Measurements from ENCODE around the gene ABTB2.

The ABTB2 gene

DNA sequence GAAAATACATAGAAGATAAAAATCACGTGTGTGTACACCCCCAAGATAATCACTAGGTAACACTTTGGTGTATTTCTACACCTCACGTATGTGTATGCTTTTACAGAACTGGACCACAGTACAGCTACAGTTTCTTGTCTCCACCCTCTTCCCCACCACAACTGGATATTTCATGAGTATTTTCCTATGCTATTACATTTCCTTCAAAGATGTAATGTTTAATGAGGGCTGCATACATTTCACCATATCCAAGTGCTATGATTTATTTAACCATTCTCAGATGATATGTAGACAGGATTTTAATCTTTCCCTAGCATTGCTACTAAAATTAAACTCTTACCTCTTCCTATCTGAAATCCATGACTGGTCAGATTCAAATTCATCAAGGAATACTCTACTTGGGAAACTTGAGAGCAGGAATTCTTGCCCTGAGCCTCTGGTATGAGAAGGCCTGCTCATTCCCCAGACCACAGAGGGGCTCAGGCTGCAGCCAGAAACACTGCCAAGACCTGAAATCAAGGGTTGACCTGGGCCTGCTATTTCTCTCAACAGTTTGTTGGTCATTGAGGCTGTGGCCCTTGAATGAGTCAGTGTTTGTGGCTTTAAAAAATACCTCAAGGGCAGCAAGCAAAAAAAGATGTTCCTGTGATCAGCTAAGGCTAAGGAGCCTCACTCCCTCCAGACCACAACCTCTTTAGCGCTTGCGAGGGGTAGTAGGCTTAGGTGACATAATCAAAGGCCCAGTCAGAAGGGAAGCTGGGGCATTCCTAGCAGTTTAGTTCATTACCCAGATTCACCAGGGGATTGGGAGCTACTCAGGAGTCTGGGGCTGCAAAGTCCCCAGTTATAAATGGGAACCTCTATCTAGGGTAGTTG, 55.5 kb downstream of the ABTB2 start:
- H3K27ac ChIP-seq (ENCODE audit: low read depth, low read length), result no peak overlapping the region
- H3K9me3 ChIP-seq (ENCODE audit: control insufficient read depth, insufficient read depth, low read length), result no peaks in the 10 kb centered on the region
- no peaks in the 10 kb centered on the region for H3K36me3 ChIP-seq (ENCODE audit: control insufficient read depth, insufficient read depth, low read length)
- H3K9ac ChIP-seq (ENCODE audit: low read depth, low read length), result no peak overlapping the region
- no peak overlapping the region for H3K4me3 ChIP-seq (ENCODE audit: low read depth, low read length)
- no peaks in the 10 kb centered on the region for H3K27me3 ChIP-seq (ENCODE audit: control insufficient read depth, insufficient read depth, low read length)
- peaks cover 23% of the 10 kb centered on the region for H3K4me1 ChIP-seq (ENCODE audit: control insufficient read depth, insufficient read depth, low read length)

DNA sequence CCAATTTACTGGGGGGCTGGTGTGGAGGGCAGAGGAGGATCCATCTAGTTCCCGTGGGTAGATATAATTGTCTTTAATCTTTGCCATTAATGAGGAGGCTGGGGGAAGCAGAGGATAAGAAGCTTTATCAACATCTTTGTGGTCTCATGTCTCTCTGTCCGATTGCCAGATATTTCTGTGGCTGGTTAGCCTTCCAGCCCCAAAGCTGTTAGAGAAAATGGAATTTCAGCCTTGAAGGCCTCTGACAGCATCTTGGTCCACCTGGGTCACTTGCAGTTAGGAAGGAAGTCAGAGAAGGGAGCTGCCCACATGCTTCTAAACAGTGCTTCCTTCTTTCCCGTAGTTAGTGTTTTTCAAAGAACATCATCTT, 56.9 kb downstream of the ABTB2 start:
- H3K36me3 ChIP-seq (ENCODE audit: control insufficient read depth, insufficient read depth, low read length), result no peaks in the 10 kb centered on the region
- no peak overlapping the region for H3K9ac ChIP-seq (ENCODE audit: low read depth, low read length)
- H3K9me3 ChIP-seq (ENCODE audit: control insufficient read depth, insufficient read depth, low read length), result no peaks in the 10 kb centered on the region
- H3K4me1 ChIP-seq (ENCODE audit: control insufficient read depth, insufficient read depth, low read length), result peaks cover 19% of the 10 kb centered on the region
- H3K4me3 ChIP-seq (ENCODE audit: low read depth, low read length), result no peak overlapping the region
- no peak overlapping the region for H3K27ac ChIP-seq (ENCODE audit: low read depth, low read length)
- no peaks in the 10 kb centered on the region for H3K27me3 ChIP-seq (ENCODE audit: control insufficient read depth, insufficient read depth, low read length)

DNA sequence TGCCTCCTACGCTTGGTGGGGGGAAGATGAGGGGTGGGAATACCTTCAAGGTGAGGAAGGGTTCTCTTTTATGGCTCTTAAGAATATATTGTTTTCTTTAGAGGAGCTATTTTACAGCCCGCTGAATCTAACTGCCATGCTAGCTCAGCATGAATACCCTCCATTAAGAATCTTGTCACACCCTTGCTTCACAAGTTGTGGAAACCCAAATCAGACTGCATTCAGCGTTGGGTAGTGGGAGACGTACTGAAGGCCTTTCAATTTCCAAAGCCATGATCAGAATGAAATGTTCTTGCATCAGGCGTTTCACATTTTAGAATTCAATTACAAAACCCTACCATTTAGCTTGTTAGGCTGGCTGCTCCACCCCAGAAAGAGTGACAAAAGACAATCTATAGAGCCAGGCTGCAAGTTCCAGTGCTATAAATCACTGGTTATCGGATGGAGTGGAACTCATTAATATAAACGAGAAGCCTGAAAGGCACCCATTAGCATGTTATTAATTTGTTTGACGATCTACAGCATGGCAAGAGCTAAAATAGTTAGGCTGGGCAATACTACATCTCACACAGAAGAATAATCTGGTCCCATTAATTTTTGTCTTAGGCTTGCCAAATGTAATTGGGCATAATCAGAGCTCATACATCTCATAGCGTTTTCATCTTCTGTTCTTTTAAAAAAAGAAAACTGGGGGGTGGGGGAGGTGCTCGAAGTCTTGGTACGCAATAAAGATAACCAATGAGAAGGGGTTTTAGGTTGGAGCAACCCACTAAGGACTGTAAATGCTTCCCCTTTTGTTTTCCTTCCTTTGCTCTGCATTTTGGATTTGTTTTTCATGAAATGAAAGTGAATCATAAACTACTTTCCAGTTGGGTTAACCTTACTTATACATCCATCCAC, 57.5 kb downstream of the ABTB2 start:
- Histone ChIP-seq H3K4me3 (ENCODE audit: low read depth, low read length) (no peak overlapping the region), H3K36me3 (ENCODE audit: control insufficient read depth, insufficient read depth, low read length) (no peaks in the 10 kb centered on the region), H3K9me3 (ENCODE audit: control insufficient read depth, insufficient read depth, low read length) (no peaks in the 10 kb centered on the region), H3K4me1 (ENCODE audit: control insufficient read depth, insufficient read depth, low read length) (peaks cover 19% of the 10 kb centered on the region), H3K27ac (ENCODE audit: low read depth, low read length) (no peak overlapping the region), H3K27me3 (ENCODE audit: control insufficient read depth, insufficient read depth, low read length) (no peaks in the 10 kb centered on the region), H3K9ac (ENCODE audit: low read depth, low read length) (no peak overlapping the region)

DNA sequence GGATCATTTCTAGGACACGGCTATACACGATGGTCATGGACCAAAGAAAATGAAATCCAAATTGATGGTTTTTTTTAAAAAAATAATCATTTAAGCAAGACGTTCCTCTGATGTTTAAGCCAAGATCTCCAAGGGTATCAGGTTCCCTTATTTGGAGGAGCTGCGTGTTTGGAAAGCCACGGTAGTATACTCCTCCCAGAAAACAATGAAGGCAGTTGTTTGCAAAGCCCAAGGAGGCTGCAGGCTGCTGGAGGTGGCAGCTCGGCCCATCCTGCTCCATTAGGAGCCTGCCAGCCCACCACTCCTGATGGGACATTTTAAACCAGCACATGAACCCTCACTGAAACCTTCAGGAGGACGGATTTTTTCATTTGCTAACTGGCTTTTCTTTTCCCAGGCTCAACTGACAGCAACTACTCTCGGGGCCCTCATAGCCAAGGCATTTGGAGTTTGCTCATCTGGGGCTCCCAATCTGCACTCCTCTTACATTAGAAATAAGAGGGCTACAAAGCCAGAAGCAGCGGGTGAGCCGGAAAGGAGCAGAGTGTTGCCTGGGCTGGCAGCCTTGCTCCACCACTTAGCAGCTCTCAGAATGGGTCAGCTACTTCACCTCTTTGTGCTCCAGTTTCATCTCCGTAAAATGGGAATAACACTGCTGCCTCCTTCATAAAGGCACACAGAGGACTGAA, 58.4 kb downstream of the ABTB2 start:
- Histone ChIP-seq H3K4me1 (ENCODE audit: control insufficient read depth, insufficient read depth, low read length) (peaks cover 19% of the 10 kb centered on the region), H3K4me3 (ENCODE audit: low read depth, low read length) (no peak overlapping the region), H3K27ac (ENCODE audit: low read depth, low read length) (no peak overlapping the region), H3K9me3 (ENCODE audit: control insufficient read depth, insufficient read depth, low read length) (no peaks in the 10 kb centered on the region), H3K9ac (ENCODE audit: low read depth, low read length) (no peak overlapping the region), H3K27me3 (ENCODE audit: control insufficient read depth, insufficient read depth, low read length) (no peaks in the 10 kb centered on the region), H3K36me3 (ENCODE audit: control insufficient read depth, insufficient read depth, low read length) (no peaks in the 10 kb centered on the region)

DNA sequence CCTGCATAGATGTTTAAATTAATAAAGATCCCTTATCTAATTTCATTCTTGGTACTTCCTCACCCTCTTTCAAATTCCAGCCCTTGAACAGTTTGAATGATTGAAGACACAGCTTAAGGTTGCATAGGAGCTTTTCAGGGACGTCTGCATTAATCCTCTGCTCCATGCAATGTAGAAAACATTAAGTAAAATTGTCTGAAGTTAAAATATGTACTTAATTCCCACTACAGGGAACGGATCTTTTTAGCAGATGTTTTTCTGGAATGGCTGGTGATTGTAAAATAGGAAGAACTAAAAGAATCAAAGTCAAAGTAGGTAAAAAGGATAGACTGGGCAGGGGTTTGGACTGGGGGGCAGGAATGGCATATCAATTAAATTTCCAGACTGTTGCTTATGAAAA, 58.9 kb downstream of the ABTB2 start:
- Histone ChIP-seq H3K27me3 (ENCODE audit: control insufficient read depth, insufficient read depth, low read length) (no peaks in the 10 kb centered on the region), H3K9me3 (ENCODE audit: control insufficient read depth, insufficient read depth, low read length) (no peaks in the 10 kb centered on the region), H3K4me3 (ENCODE audit: low read depth, low read length) (no peak overlapping the region), H3K9ac (ENCODE audit: low read depth, low read length) (no peak overlapping the region), H3K4me1 (ENCODE audit: control insufficient read depth, insufficient read depth, low read length) (peaks cover 19% of the 10 kb centered on the region), H3K27ac (ENCODE audit: low read depth, low read length) (no peak overlapping the region), H3K36me3 (ENCODE audit: control insufficient read depth, insufficient read depth, low read length) (no peaks in the 10 kb centered on the region)

- Histone ChIP-seq H3K36me3 (ENCODE audit: control insufficient read depth, insufficient read depth, low read length) (no peaks in the 10 kb centered on the region), H3K4me1 (ENCODE audit: control insufficient read depth, insufficient read depth, low read length) (peaks cover 15% of the 10 kb centered on the region), H3K9me3 (ENCODE audit: control insufficient read depth, insufficient read depth, low read length) (no peaks in the 10 kb centered on the region), H3K27me3 (ENCODE audit: control insufficient read depth, insufficient read depth, low read length) (no peaks in the 10 kb centered on the region), H3K27ac (ENCODE audit: low read depth, low read length) (no peak overlapping the region), H3K4me3 (ENCODE audit: low read depth, low read length) (no peak overlapping the region), H3K9ac (ENCODE audit: low read depth, low read length) (no peak overlapping the region)
These were observed 61.4 kb downstream of the ABTB2 start for GRCh38 chr11:34296412-34296811.

DNA sequence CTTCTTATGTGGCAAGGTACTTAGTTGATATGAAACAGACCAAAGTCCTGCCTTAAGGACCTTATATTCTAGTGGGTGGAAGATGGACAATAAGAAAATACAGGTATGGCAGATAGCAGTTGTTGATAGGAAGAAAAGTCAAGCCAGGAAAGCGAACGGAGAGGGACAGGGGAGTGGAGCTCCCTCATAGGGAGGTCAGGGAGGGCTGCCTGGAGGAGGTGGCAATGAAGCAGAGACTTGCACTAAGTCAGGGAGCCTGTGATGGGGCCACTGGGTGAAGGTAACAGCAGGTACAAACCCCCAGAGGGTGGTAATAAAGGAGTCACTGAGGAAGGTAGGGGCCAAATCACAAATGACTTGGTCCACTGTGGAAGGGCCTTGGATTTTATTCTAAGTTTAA, 65.3 kb downstream of the ABTB2 start:
- Histone ChIP-seq H3K4me1 (ENCODE audit: control insufficient read depth, insufficient read depth, low read length) (no peaks in the 10 kb centered on the region), H3K9ac (ENCODE audit: low read depth, low read length) (no peak overlapping the region), H3K36me3 (ENCODE audit: control insufficient read depth, insufficient read depth, low read length) (no peaks in the 10 kb centered on the region), H3K27me3 (ENCODE audit: control insufficient read depth, insufficient read depth, low read length) (no peaks in the 10 kb centered on the region), H3K27ac (ENCODE audit: low read depth, low read length) (no peak overlapping the region), H3K4me3 (ENCODE audit: low read depth, low read length) (no peak overlapping the region), H3K9me3 (ENCODE audit: control insufficient read depth, insufficient read depth, low read length) (no peaks in the 10 kb centered on the region)

DNA sequence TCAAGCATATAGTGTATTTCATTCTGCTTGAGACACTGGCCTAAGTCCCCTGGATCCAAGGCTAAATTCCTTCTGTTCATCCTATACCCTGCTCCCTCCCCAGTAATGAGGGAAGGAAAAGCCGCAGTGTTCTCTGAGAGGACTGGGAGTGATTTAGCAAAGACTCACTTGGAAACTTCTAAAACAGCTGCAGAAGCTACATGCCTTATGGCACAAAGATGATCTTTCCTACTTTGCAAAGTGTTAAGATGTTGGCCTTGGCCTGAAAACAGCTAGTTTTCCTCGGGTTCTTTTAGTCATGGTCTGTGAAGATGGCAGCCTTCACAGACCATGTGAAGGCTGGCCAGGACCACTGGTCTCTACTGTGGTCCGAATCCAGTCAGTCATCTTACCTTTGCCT, 65.7 kb downstream of the ABTB2 start:
- H3K27me3 ChIP-seq (ENCODE audit: control insufficient read depth, insufficient read depth, low read length), result no peaks in the 10 kb centered on the region
- no peak overlapping the region for H3K9ac ChIP-seq (ENCODE audit: low read depth, low read length)
- H3K36me3 ChIP-seq (ENCODE audit: control insufficient read depth, insufficient read depth, low read length), result no peaks in the 10 kb centered on the region
- H3K27ac ChIP-seq (ENCODE audit: low read depth, low read length), result no peak overlapping the region
- no peak overlapping the region for H3K4me3 ChIP-seq (ENCODE audit: low read depth, low read length)
- no peaks in the 10 kb centered on the region for H3K9me3 ChIP-seq (ENCODE audit: control insufficient read depth, insufficient read depth, low read length)
- H3K4me1 ChIP-seq (ENCODE audit: control insufficient read depth, insufficient read depth, low read length), result no peaks in the 10 kb centered on the region

- H3K4me1 ChIP-seq (ENCODE audit: control insufficient read depth, insufficient read depth, low read length), result no peaks in the 10 kb centered on the region
- H3K9me3 ChIP-seq (ENCODE audit: control insufficient read depth, insufficient read depth, low read length), result no peaks in the 10 kb centered on the region
- no peaks in the 10 kb centered on the region for H3K27me3 ChIP-seq (ENCODE audit: control insufficient read depth, insufficient read depth, low read length)
- H3K9ac ChIP-seq (ENCODE audit: low read depth, low read length), result no peak overlapping the region
- no peaks in the 10 kb centered on the region for H3K36me3 ChIP-seq (ENCODE audit: control insufficient read depth, insufficient read depth, low read length)
- H3K27ac ChIP-seq (ENCODE audit: low read depth, low read length), result no peak overlapping the region
- no peak overlapping the region for H3K4me3 ChIP-seq (ENCODE audit: low read depth, low read length)
These were observed 66.9 kb downstream of the ABTB2 start for GRCh38 chr11:34290926-34291325.

DNA sequence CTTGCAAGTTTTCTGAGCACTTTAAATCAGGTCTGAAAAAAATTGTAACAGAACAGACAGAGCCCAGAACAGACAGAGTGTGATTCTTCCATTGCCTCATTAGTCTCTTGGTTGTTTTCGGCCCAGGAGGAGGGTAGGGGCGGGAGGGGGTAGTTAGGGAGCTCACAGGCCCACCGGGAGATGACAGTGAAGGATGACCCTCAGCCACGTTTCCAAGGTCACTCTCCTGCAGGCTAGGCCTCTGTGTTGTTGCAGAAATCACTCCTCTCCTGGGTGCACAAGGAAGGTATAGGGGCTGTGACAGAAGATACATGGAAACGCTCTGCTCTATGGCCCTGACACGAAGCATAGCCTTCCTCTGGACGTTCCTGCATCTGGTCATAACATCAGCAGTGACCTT, 69.3 kb downstream of the ABTB2 start:
- no peaks in the 10 kb centered on the region for H3K9me3 ChIP-seq (ENCODE audit: control insufficient read depth, insufficient read depth, low read length)
- H3K27ac ChIP-seq (ENCODE audit: low read depth, low read length), result no peak overlapping the region
- no peaks in the 10 kb centered on the region for H3K27me3 ChIP-seq (ENCODE audit: control insufficient read depth, insufficient read depth, low read length)
- H3K36me3 ChIP-seq (ENCODE audit: control insufficient read depth, insufficient read depth, low read length), result no peaks in the 10 kb centered on the region
- H3K4me3 ChIP-seq (ENCODE audit: low read depth, low read length), result no peak overlapping the region
- no peak overlapping the region for H3K9ac ChIP-seq (ENCODE audit: low read depth, low read length)
- no peaks in the 10 kb centered on the region for H3K4me1 ChIP-seq (ENCODE audit: control insufficient read depth, insufficient read depth, low read length)

All from HUES48 (cell line).